ENCODE data around the gene FRY. TPM values are rescaled to one million over a fixed set of nuclear protein-coding genes. Genes with fewer than 3 reads are reported as not detected.

The FRY gene
- total RNA-seq, 1 experiment from 2014 or later, result 5.3 TPM

DNA sequence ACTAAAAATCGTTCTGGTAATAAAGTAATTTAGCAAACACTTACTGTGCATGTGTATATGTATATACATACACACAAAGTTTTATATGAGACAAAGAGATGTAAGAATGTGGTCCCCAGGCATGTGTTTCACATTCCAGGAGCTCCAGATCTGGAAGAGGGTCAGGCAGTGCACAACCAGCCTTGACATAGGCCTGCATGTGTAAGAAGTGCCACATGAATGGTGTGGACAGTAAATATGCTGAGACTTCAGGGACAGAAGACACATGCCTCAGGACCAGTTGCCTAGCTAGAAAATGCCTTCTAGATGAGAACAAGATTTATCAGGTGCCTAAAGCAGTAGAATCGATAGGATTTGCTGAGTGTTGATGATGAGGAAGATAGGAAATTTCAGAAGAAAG is 76.4 kb downstream of the FRY start (continued):
- TF ChIP-seq, protein P1, sequence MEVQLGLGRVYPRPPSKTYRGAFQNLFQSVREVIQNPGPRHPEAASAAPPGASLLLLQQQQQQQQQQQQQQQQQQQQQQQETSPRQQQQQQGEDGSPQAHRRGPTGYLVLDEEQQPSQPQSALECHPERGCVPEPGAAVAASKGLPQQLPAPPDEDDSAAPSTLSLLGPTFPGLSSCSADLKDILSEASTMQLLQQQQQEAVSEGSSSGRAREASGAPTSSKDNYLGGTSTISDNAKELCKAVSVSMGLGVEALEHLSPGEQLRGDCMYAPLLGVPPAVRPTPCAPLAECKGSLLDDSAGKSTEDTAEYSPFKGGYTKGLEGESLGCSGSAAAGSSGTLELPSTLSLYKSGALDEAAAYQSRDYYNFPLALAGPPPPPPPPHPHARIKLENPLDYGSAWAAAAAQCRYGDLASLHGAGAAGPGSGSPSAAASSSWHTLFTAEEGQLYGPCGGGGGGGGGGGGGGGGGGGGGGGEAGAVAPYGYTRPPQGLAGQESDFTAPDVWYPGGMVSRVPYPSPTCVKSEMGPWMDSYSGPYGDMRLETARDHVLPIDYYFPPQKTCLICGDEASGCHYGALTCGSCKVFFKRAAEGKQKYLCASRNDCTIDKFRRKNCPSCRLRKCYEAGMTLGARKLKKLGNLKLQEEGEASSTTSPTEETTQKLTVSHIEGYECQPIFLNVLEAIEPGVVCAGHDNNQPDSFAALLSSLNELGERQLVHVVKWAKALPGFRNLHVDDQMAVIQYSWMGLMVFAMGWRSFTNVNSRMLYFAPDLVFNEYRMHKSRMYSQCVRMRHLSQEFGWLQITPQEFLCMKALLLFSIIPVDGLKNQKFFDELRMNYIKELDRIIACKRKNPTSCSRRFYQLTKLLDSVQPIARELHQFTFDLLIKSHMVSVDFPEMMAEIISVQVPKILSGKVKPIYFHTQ (CRISPR knock-in tag; IDR thresholded peaks at IDR 0.05), result no peak
- no peak for TF ChIP-seq NFE2L1 (CRISPR knock-in tag; IDR thresholded peaks at IDR 0.05)
- TF ChIP-seq KAT7 (CRISPR knock-in tag; IDR thresholded peaks at IDR 0.05; ENCODE audit: borderline replicate concordance), result no peak
- TF ChIP-seq ZNF263 (CRISPR knock-in tag; IDR thresholded peaks at IDR 0.05; ENCODE audit: low read depth), result no peak
- no peak for TF ChIP-seq FOXJ3 (CRISPR knock-in tag; IDR thresholded peaks at IDR 0.05; ENCODE audit: borderline replicate concordance)
- TF ChIP-seq GRHL2 (CRISPR knock-in tag; IDR thresholded peaks at IDR 0.05; ENCODE audit: insufficient replicate concordance, severe bottlenecking), result no peak
- TF ChIP-seq, protein P2, sequence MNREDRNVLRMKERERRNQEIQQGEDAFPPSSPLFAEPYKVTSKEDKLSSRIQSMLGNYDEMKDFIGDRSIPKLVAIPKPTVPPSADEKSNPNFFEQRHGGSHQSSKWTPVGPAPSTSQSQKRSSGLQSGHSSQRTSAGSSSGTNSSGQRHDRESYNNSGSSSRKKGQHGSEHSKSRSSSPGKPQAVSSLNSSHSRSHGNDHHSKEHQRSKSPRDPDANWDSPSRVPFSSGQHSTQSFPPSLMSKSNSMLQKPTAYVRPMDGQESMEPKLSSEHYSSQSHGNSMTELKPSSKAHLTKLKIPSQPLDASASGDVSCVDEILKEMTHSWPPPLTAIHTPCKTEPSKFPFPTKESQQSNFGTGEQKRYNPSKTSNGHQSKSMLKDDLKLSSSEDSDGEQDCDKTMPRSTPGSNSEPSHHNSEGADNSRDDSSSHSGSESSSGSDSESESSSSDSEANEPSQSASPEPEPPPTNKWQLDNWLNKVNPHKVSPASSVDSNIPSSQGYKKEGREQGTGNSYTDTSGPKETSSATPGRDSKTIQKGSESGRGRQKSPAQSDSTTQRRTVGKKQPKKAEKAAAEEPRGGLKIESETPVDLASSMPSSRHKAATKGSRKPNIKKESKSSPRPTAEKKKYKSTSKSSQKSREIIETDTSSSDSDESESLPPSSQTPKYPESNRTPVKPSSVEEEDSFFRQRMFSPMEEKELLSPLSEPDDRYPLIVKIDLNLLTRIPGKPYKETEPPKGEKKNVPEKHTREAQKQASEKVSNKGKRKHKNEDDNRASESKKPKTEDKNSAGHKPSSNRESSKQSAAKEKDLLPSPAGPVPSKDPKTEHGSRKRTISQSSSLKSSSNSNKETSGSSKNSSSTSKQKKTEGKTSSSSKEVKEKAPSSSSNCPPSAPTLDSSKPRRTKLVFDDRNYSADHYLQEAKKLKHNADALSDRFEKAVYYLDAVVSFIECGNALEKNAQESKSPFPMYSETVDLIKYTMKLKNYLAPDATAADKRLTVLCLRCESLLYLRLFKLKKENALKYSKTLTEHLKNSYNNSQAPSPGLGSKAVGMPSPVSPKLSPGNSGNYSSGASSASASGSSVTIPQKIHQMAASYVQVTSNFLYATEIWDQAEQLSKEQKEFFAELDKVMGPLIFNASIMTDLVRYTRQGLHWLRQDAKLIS (CRISPR knock-in tag; IDR thresholded peaks at IDR 0.05; ENCODE audit: borderline replicate concordance), result no peak
- TF ChIP-seq RORB (CRISPR knock-in tag; IDR thresholded peaks at IDR 0.05), result no peak
- TF ChIP-seq, protein P3, sequence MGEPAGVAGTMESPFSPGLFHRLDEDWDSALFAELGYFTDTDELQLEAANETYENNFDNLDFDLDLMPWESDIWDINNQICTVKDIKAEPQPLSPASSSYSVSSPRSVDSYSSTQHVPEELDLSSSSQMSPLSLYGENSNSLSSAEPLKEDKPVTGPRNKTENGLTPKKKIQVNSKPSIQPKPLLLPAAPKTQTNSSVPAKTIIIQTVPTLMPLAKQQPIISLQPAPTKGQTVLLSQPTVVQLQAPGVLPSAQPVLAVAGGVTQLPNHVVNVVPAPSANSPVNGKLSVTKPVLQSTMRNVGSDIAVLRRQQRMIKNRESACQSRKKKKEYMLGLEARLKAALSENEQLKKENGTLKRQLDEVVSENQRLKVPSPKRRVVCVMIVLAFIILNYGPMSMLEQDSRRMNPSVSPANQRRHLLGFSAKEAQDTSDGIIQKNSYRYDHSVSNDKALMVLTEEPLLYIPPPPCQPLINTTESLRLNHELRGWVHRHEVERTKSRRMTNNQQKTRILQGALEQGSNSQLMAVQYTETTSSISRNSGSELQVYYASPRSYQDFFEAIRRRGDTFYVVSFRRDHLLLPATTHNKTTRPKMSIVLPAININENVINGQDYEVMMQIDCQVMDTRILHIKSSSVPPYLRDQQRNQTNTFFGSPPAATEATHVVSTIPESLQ (CRISPR knock-in tag; IDR thresholded peaks at IDR 0.05), result no peak

DNA sequence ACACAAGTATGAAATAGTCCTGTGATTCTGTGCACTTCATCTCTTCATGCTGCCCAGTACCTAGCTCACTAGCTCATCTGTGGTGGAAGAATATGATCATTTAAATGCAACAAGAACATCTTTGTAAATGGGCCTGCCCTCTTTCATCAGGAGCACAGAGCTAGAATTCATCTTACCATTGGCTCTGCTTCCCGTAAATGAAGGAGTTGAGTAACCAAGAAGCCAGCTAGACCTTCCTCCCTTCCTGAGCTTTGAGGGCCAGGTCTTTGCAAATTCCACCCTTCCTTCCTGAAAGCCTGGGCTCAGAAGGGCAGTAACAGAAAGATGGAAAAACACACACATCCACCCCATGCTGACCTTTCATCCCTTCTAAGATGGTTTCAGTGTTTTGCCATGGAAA is 82.0 kb downstream of the FRY start:
- CTCF ChIA-PET, result interaction anchor here (1.1 kb wide), 1 partner anchor 51 kb away, joined by 4 read pairs; no protein-coding TSS in a partner anchor
- ATAC-seq (no peak), DNase-seq (ENCODE audit: low spot score) (no peak)
- peaks cover 5% of the 10 kb centered on the region for H3K4me1 Mint-ChIP-seq
- no peaks in the 10 kb centered on the region for H3K27me3 Mint-ChIP-seq (ENCODE audit: low read depth)
- TF ChIP-seq, protein P1 (CRISPR knock-in tag; IDR thresholded peaks at IDR 0.05), result no peak
- TF ChIP-seq, protein P4, sequence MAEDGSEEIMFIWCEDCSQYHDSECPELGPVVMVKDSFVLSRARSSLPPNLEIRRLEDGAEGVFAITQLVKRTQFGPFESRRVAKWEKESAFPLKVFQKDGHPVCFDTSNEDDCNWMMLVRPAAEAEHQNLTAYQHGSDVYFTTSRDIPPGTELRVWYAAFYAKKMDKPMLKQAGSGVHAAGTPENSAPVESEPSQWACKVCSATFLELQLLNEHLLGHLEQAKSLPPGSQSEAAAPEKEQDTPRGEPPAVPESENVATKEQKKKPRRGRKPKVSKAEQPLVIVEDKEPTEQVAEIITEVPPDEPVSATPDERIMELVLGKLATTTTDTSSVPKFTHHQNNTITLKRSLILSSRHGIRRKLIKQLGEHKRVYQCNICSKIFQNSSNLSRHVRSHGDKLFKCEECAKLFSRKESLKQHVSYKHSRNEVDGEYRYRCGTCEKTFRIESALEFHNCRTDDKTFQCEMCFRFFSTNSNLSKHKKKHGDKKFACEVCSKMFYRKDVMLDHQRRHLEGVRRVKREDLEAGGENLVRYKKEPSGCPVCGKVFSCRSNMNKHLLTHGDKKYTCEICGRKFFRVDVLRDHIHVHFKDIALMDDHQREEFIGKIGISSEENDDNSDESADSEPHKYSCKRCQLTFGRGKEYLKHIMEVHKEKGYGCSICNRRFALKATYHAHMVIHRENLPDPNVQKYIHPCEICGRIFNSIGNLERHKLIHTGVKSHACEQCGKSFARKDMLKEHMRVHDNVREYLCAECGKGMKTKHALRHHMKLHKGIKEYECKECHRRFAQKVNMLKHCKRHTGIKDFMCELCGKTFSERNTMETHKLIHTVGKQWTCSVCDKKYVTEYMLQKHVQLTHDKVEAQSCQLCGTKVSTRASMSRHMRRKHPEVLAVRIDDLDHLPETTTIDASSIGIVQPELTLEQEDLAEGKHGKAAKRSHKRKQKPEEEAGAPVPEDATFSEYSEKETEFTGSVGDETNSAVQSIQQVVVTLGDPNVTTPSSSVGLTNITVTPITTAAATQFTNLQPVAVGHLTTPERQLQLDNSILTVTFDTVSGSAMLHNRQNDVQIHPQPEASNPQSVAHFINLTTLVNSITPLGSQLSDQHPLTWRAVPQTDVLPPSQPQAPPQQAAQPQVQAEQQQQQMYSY (CRISPR knock-in tag; IDR thresholded peaks at IDR 0.05), result 0 out of 2 replicates have a peak, but pooled peaks have one; percentile 27
- TF ChIP-seq OVOL2 (CRISPR knock-in tag; IDR thresholded peaks at IDR 0.05; ENCODE audit: borderline replicate concordance) (no peak), JUN (CRISPR knock-in tag; IDR thresholded peaks at IDR 0.05) (no peak)
- H3K4me3 Mint-ChIP-seq, result no peak overlapping the region
- no peaks in the 10 kb centered on the region for H3K9me3 Mint-ChIP-seq
- POLR2A ChIA-PET, result no interaction called here
- H3K27ac Mint-ChIP-seq, result no peak overlapping the region
- H3K36me3 Mint-ChIP-seq, result no peaks in the 10 kb centered on the region

All from WTC11 (cell line).